Choroid plexus epithelial cell (primary cell): ENCODE data around the gene CNTNAP1.
"Not testable (repeated sequence)": the region's sequence is repeated elsewhere in the genome, so short reads cannot be mapped to it uniquely, and the experiment has no call there.

ENCODE experiments used
- DNase-seq: peaks from one replicate; pipeline ENCODE4 v3.0.0-alpha.2; 2010; ENCODE audit warnings: low read depth
- H3K4me3 ChIP-seq: 2 replicates; pipeline ENCODE4 v1.5.1; 2011; ENCODE audit warnings: low read depth, mild to moderate bottlenecking, control low read depth, low read length, moderate library complexity
- CTCF ChIP-seq: conservative IDR thresholded peaks from 2 replicates; pipeline ENCODE4 v1.5.1; 2011; ENCODE audit warnings: low read depth, mild to moderate bottlenecking, control low read depth, inconsistent platforms, low read length, moderate library complexity

The CNTNAP1 gene

DNA sequence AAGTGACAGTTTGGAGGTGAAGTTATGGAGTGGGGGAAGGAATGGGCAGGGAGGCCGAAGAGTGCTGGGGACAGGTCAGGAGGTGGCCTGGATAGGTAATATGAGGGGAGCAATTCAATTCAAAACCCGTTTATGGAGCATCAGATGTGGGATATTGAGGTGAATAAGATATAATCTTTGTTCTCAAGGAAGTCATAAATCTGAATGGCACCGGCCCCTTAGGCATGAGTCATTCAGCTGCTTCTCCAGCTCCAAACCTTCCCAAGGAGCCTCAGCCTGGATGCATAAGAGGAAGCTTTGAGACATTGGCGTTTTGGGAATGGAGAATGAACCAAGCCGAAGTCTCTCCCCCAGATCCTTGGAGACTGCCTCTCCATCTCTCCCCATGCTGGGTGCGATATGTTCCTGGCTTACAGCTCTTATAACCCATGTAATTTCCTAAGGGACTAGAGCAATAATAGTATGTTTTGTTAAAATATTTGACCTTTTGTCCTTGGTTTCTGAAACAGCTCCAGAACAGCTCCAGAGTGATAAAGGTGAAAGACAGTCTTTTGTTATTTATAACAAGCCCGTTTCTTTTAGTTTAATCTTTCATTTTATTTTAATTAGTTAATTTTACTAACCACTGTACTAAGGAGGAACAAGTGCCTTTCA, 21.5 kb upstream of the CNTNAP1 start:
- peak; percentile 45 for DNase-seq
- H3K4me3 ChIP-seq, result no peak overlapping the region
- no peak for TF ChIP-seq CTCF

- no peak overlapping the region for H3K4me3 ChIP-seq
- no peak for DNase-seq
- no peak for TF ChIP-seq CTCF
These were observed 16.7 kb upstream of the CNTNAP1 start for GRCh38 chr17:42665581-42666001.

- not testable (repeated sequence) for DNase-seq, H3K4me3 ChIP-seq
These were observed 16.2 kb upstream of the CNTNAP1 start for GRCh38 chr17:42666126-42666525.

DNA sequence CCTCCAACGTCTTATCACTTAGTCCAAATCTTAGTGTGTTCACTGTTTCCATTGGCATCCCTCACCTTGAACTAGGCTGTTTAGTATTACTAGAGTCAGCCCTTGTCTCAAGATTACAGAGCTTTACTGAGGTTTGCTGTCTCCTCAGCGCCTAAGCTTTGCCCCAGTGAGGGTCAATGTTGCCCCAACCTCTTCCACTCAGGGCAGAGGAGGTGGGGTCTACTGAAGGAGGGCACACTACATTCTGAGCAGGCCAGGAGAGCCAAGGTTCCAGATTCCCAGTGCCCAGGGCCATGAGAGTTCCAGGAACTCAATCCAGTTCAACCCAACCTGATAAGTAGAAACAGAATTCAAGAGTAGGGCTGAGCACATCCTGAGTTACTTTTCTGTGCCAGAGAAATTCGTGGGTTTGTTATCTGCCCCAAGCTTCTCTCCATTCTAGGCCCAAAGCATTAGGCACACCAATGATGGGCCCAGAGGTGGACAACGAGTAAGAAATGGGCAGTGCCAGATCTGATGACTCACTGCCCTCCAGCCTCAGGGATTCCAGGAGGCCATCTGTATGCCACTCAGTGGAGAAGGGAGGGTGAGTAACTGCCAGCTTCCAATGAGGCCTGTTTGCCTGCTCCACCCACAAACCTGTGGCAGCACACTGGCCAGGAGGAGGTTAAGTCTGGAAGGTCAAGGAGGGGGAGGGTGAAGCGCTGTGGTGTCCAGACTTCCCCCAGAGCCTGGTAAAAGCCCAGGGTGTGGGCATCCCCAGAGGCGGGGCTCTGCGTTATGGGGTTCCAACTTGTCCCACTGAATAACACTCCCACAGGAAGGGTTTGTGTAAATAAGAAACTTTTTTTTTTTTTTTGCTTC, 15.0 kb upstream of the CNTNAP1 start:
- no peak overlapping the region for H3K4me3 ChIP-seq
- peak; percentile 54 for DNase-seq
- no peak for TF ChIP-seq CTCF

GRCh38 chr17:42669705-42669976, 12.7 kb upstream of the CNTNAP1 start:
- TF ChIP-seq CTCF, result no peak
- no peak overlapping the region for H3K4me3 ChIP-seq
- DNase-seq, result no peak

DNA sequence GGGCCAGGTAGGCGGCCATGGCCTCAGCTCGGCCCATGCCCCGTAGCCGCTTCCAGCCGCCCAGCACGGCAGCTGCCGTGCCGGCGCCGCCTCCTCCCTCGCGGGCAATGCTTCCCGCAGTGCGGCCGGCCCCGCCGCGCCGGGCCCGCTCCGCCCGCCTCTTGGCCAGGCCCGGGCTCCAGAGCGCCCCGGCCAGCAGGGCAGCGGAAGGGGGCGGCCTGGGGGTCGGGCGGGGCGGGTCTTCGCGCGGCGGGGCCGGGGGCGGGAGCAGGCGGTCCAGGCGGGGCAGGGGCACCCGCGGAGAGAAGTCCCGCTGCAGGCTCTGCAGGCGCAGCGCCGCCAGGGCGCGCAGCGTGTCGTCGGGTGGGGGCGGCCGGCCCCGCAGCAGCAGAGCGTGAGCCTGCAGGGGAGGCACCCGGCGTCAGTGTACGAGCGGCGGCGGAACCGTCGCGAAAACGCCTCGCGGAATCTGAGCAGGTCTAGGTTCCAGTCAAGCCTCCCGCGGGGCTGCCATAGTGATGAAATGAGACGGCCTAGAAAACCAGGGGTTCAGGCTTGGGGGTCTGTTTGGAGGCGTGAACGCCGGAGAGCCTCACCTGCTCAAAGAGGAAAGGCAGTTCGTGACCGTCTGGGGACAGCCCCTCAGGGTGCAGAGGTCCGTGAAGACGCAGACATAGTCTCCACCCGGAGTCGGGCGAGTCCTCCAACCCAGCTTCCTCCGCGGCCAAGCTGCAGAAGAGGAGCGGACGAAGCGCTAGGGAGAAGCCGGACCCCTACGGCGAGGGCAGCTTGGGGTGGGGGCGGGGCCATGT, 12.1 kb upstream of the CNTNAP1 start:
- TF ChIP-seq CTCF, result no peak
- peak overlapping the region; percentile 8 for H3K4me3 ChIP-seq
- peak; percentile 45 for DNase-seq

DNA sequence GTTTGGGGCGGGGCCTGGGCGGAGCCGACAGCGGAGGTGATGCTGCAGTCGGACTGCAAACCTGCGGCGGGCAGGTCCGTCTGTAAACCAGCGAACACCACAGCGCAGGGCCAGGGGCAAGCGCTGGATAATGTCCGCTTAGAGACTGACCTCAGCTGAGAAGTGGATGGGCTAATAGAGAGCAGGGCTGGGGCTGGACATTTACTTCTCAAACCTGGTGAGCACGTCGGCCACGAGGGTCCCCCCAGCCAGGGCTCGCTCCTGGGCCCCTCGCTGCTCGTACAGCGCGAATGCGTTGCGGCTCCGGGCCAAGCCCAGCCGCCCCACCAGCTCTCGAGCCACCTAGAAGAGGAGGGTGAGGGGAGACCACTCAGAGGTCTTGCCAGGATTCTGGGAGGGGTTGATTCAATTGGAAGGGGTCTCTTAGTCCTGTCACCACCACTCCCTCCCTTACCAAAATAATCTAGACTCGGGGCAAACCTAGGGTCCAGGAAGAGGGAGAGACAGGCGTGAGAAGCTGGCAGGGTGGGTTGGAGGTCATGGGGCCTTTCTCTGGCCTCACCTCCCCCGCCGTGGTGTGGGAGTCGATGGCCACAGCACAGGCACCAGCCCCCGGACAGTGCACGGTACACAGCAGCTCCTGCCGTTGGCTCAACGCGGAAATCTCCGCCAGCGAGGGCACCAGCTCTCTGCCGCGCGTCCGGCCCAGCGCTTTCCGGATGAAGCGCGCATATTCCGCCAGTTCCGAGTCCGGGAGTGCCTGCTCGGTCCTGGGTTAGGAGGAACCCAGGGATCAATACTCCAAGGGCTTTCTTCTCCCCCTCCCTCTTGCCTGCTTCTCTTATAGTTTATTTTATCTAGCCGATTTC, 11.3 kb upstream of the CNTNAP1 start:
- no peak overlapping the region for H3K4me3 ChIP-seq
- no peak for TF ChIP-seq CTCF
- DNase-seq, result no peak
